Measurements from ENCODE around the gene PRKAR2A.
"Not testable (repeated sequence)": the region's sequence is repeated elsewhere in the genome, so short reads cannot be mapped to it uniquely, and the experiment has no call there.

PRKAR2A gene

GRCh38 chr3:48765376-48765775 is 82.3 kb downstream of the PRKAR2A start:
- Histone ChIP-seq H3K27me3 (ENCODE audit: control insufficient read depth, insufficient read depth, low read length) (no peaks in the 10 kb centered on the region), H3K36me3 (ENCODE audit: control insufficient read depth, low read depth, low read length) (peaks cover under 1% of the 10 kb centered on the region), H3K9me3 (ENCODE audit: control insufficient read depth, low read depth, low read length) (no peaks in the 10 kb centered on the region), H3K4me3 (ENCODE audit: low read length) (no peak overlapping the region), H3K9ac (ENCODE audit: low read length) (no peak overlapping the region), H3K4me1 (ENCODE audit: control insufficient read depth, low read depth, low read length) (peaks cover 3% of the 10 kb centered on the region), H3K27ac (ENCODE audit: low read length) (no peak overlapping the region)

- H3K4me3 ChIP-seq (ENCODE audit: low read length): no peak overlapping the region
- no peak overlapping the region for H3K9ac ChIP-seq (ENCODE audit: low read length)
- H3K4me1 ChIP-seq (ENCODE audit: control insufficient read depth, low read depth, low read length): no peaks in the 10 kb centered on the region
- no peaks in the 10 kb centered on the region for H3K36me3 ChIP-seq (ENCODE audit: control insufficient read depth, low read depth, low read length)
- H3K9me3 ChIP-seq (ENCODE audit: control insufficient read depth, low read depth, low read length): no peaks in the 10 kb centered on the region
- H3K27me3 ChIP-seq (ENCODE audit: control insufficient read depth, insufficient read depth, low read length): no peaks in the 10 kb centered on the region
- no peak overlapping the region for H3K27ac ChIP-seq (ENCODE audit: low read length)
These were observed 84.9 kb downstream of the PRKAR2A start for GRCh38 chr3:48762816-48763215.

- not testable (repeated sequence) for H3K36me3 ChIP-seq (ENCODE audit: control insufficient read depth, low read depth, low read length); H3K4me3 ChIP-seq (ENCODE audit: low read length); H3K27ac ChIP-seq (ENCODE audit: low read length); H3K9me3 ChIP-seq (ENCODE audit: control insufficient read depth, low read depth, low read length); H3K4me1 ChIP-seq (ENCODE audit: control insufficient read depth, low read depth, low read length); H3K27me3 ChIP-seq (ENCODE audit: control insufficient read depth, insufficient read depth, low read length); H3K9ac ChIP-seq (ENCODE audit: low read length)
These were observed 87.6 kb downstream of the PRKAR2A start for GRCh38 chr3:48759991-48760540.

- not testable (repeated sequence) for H3K27ac ChIP-seq (ENCODE audit: low read length); H3K9me3 ChIP-seq (ENCODE audit: control insufficient read depth, low read depth, low read length); H3K4me1 ChIP-seq (ENCODE audit: control insufficient read depth, low read depth, low read length); H3K4me3 ChIP-seq (ENCODE audit: low read length); H3K36me3 ChIP-seq (ENCODE audit: control insufficient read depth, low read depth, low read length); H3K9ac ChIP-seq (ENCODE audit: low read length); H3K27me3 ChIP-seq (ENCODE audit: control insufficient read depth, insufficient read depth, low read length)
These were observed 88.1 kb downstream of the PRKAR2A start for GRCh38 chr3:48759531-48759930.

- Histone ChIP-seq H3K9ac (ENCODE audit: low read length) (no peak overlapping the region), H3K4me3 (ENCODE audit: low read length) (no peak overlapping the region), H3K36me3 (ENCODE audit: control insufficient read depth, low read depth, low read length) (no peaks in the 10 kb centered on the region), H3K4me1 (ENCODE audit: control insufficient read depth, low read depth, low read length) (no peaks in the 10 kb centered on the region), H3K27me3 (ENCODE audit: control insufficient read depth, insufficient read depth, low read length) (no peaks in the 10 kb centered on the region), H3K9me3 (ENCODE audit: control insufficient read depth, low read depth, low read length) (no peaks in the 10 kb centered on the region), H3K27ac (ENCODE audit: low read length) (no peak overlapping the region)
These were observed 88.6 kb downstream of the PRKAR2A start for GRCh38 chr3:48759071-48759470.

- no peak overlapping the region for H3K27ac ChIP-seq (ENCODE audit: low read length)
- no peaks in the 10 kb centered on the region for H3K27me3 ChIP-seq (ENCODE audit: control insufficient read depth, insufficient read depth, low read length)
- no peak overlapping the region for H3K4me3 ChIP-seq (ENCODE audit: low read length)
- no peaks in the 10 kb centered on the region for H3K4me1 ChIP-seq (ENCODE audit: control insufficient read depth, low read depth, low read length)
- no peaks in the 10 kb centered on the region for H3K36me3 ChIP-seq (ENCODE audit: control insufficient read depth, low read depth, low read length)
- H3K9me3 ChIP-seq (ENCODE audit: control insufficient read depth, low read depth, low read length): no peaks in the 10 kb centered on the region
- no peak overlapping the region for H3K9ac ChIP-seq (ENCODE audit: low read length)
These were observed 91.0 kb downstream of the PRKAR2A start for GRCh38 chr3:48756640-48757039.

GRCh38 chr3:48750856-48751255 is 96.8 kb downstream of the PRKAR2A start:
- no peaks in the 10 kb centered on the region for H3K9me3 ChIP-seq (ENCODE audit: control insufficient read depth, low read depth, low read length)
- no peak overlapping the region for H3K9ac ChIP-seq (ENCODE audit: low read length)
- H3K4me3 ChIP-seq (ENCODE audit: low read length): no peak overlapping the region
- H3K36me3 ChIP-seq (ENCODE audit: control insufficient read depth, low read depth, low read length): no peaks in the 10 kb centered on the region
- no peak overlapping the region for H3K27ac ChIP-seq (ENCODE audit: low read length)
- no peaks in the 10 kb centered on the region for H3K4me1 ChIP-seq (ENCODE audit: control insufficient read depth, low read depth, low read length)
- no peaks in the 10 kb centered on the region for H3K27me3 ChIP-seq (ENCODE audit: control insufficient read depth, insufficient read depth, low read length)

- Histone ChIP-seq H3K27ac (ENCODE audit: low read length) (no peak overlapping the region), H3K9me3 (ENCODE audit: control insufficient read depth, low read depth, low read length) (no peaks in the 10 kb centered on the region), H3K36me3 (ENCODE audit: control insufficient read depth, low read depth, low read length) (no peaks in the 10 kb centered on the region), H3K9ac (ENCODE audit: low read length) (no peak overlapping the region), H3K27me3 (ENCODE audit: control insufficient read depth, insufficient read depth, low read length) (no peaks in the 10 kb centered on the region), H3K4me3 (ENCODE audit: low read length) (no peak overlapping the region), H3K4me1 (ENCODE audit: control insufficient read depth, low read depth, low read length) (no peaks in the 10 kb centered on the region)
These were observed 98.9 kb downstream of the PRKAR2A start for GRCh38 chr3:48748754-48749153.

- Histone ChIP-seq H3K36me3 (ENCODE audit: control insufficient read depth, low read depth, low read length) (no peaks in the 10 kb centered on the region), H3K9me3 (ENCODE audit: control insufficient read depth, low read depth, low read length) (no peaks in the 10 kb centered on the region), H3K4me3 (ENCODE audit: low read length) (no peak overlapping the region)
These were observed 100.0 kb downstream of the PRKAR2A start for GRCh38 chr3:48747706-48748105.

GRCh38 chr3:48747015-48747615 is 100.6 kb downstream of the PRKAR2A start:
- no peak overlapping the region for H3K27ac ChIP-seq (ENCODE audit: low read length)
- H3K9me3 ChIP-seq (ENCODE audit: control insufficient read depth, low read depth, low read length): no peaks in the 10 kb centered on the region
- H3K4me3 ChIP-seq (ENCODE audit: low read length): no peak overlapping the region
- no peak overlapping the region for H3K9ac ChIP-seq (ENCODE audit: low read length)
- H3K27me3 ChIP-seq (ENCODE audit: control insufficient read depth, insufficient read depth, low read length): no peaks in the 10 kb centered on the region
- H3K4me1 ChIP-seq (ENCODE audit: control insufficient read depth, low read depth, low read length): no peaks in the 10 kb centered on the region
- H3K36me3 ChIP-seq (ENCODE audit: control insufficient read depth, low read depth, low read length): no peaks in the 10 kb centered on the region

More at GRCh38 chr3:48747706-48748105, 100.0 kb downstream of the PRKAR2A start:
- H3K9ac ChIP-seq (ENCODE audit: low read length): no peak overlapping the region
- no peaks in the 10 kb centered on the region for H3K27me3 ChIP-seq (ENCODE audit: control insufficient read depth, insufficient read depth, low read length)
- H3K27ac ChIP-seq (ENCODE audit: low read length): no peak overlapping the region
- no peaks in the 10 kb centered on the region for H3K4me1 ChIP-seq (ENCODE audit: control insufficient read depth, low read depth, low read length)

- Histone ChIP-seq H3K27me3 (ENCODE audit: control insufficient read depth, insufficient read depth, low read length) (no peaks in the 10 kb centered on the region), H3K9me3 (ENCODE audit: control insufficient read depth, low read depth, low read length) (no peaks in the 10 kb centered on the region), H3K27ac (ENCODE audit: low read length) (no peak overlapping the region), H3K36me3 (ENCODE audit: control insufficient read depth, low read depth, low read length) (no peaks in the 10 kb centered on the region), H3K9ac (ENCODE audit: low read length) (no peak overlapping the region), H3K4me1 (ENCODE audit: control insufficient read depth, low read depth, low read length) (no peaks in the 10 kb centered on the region), H3K4me3 (ENCODE audit: low read length) (no peak overlapping the region)
These were observed 103.9 kb downstream of the PRKAR2A start for GRCh38 chr3:48743773-48744172.

- H3K9ac ChIP-seq (ENCODE audit: low read length); H3K36me3 ChIP-seq (ENCODE audit: control insufficient read depth, low read depth, low read length); H3K27ac ChIP-seq (ENCODE audit: low read length); H3K4me1 ChIP-seq (ENCODE audit: control insufficient read depth, low read depth, low read length); H3K4me3 ChIP-seq (ENCODE audit: low read length); H3K27me3 ChIP-seq (ENCODE audit: control insufficient read depth, insufficient read depth, low read length); H3K9me3 ChIP-seq (ENCODE audit: control insufficient read depth, low read depth, low read length): not testable (repeated sequence)
These were observed 106.4 kb downstream of the PRKAR2A start for GRCh38 chr3:48741226-48741625.

Measured in iPS-18a (cell line).